HL-60 (cell line): ENCODE data around the gene FBN1.

ENCODE experiments used
- DNase-seq, 2 experiments: peaks; one replicate each; pipeline ENCODE4 v3.0.0-alpha.2; 2010 to 2020; ENCODE audit warnings: low read depth in 1 of 2, low spot score in 1 of 2
- H3K27ac ChIP-seq: fragments of 250-450 bp; sonication (Bioruptor Pico); replicated peaks from 2 replicates; pipeline ENCODE4 v1.5.1; 2020; ENCODE audit warnings: mild to moderate bottlenecking, moderate library complexity
- H3K27me3 ChIP-seq: fragments of 250-450 bp; sonication (Bioruptor Pico); 2 replicates; pipeline ENCODE4 v1.5.1; 2021; ENCODE audit warnings: mild to moderate bottlenecking, moderate library complexity; ENCODE audit not compliant: insufficient read depth, poor library complexity, severe bottlenecking
- H3K4me3 ChIP-seq: replicated peaks from 2 replicates; pipeline ENCODE4 v1.5.1; 2011; ENCODE audit warnings: mild to moderate bottlenecking, control low read depth, low read length; ENCODE audit not compliant: insufficient read depth
- CTCF ChIP-seq: IDR thresholded peaks from one replicate; pipeline ENCODE4 v1.5.1; 2011; ENCODE audit warnings: low read length, control low read depth, inconsistent platforms; ENCODE audit not compliant: insufficient read depth
- GABPA ChIP-seq: IDR thresholded peaks from 2 replicates; pipeline ENCODE4 v1.6.1; 2012; ENCODE audit warnings: low read depth
- POLR2AphosphoS5 ChIP-seq: IDR thresholded peaks from 2 replicates; pipeline ENCODE4 v1.6.1; 2012; ENCODE audit warnings: low read depth
- REST ChIP-seq: IDR thresholded peaks from 2 replicates; pipeline ENCODE4 v1.6.1; 2012; ENCODE audit warnings: low read depth; ENCODE audit not compliant: insufficient replicate concordance
- SPI1 ChIP-seq: IDR thresholded peaks from 2 replicates; pipeline ENCODE4 v1.6.1; 2012; ENCODE audit warnings: low read depth, mild to moderate bottlenecking, borderline replicate concordance

FBN1 gene

GRCh38 chr15:48554112-48554511 is 91.4 kb downstream of the FBN1 start:
- Histone ChIP-seq H3K4me3 (no peak overlapping the region), H3K27me3 (peaks cover 7% of the 10 kb centered on the region), H3K27ac (no peak overlapping the region)
- TF ChIP-seq SPI1 (no peak), GABPA (no peak), POLR2AphosphoS5 (no peak), REST (no peak), CTCF (no peak)
- DNase-seq = no peak

DNA sequence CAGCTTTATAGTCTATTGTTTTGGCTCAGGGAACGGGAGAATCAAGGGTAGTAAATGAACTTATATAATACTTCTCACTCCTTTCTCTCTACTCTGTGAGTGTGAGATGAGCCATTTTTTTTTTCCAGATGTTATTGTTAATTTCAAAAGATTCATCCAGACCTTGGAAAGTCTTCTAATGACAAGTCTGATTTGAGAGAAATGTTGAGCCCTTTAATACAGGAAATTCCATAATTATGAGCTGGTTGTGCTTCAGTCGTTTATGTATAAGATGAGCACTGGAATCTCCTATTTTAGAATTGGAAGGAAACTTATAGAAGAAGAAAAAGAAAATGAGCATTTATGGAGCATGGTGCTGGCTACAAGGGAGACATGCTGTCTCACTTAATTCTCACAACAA is 92.0 kb downstream of the FBN1 start:
- TF ChIP-seq GABPA = no peak
- TF ChIP-seq SPI1 = no peak
- TF ChIP-seq POLR2AphosphoS5 = no peak
- TF ChIP-seq REST = no peak
- no peak for TF ChIP-seq CTCF
- Histone ChIP-seq H3K27ac (no peak overlapping the region), H3K27me3 (peaks cover 6% of the 10 kb centered on the region), H3K4me3 (no peak overlapping the region)
- no peak for DNase-seq

- DNase-seq = no peak
- H3K27ac ChIP-seq = no peak overlapping the region
- TF ChIP-seq CTCF (no peak), POLR2AphosphoS5 (no peak), REST (no peak), SPI1 (no peak), GABPA (no peak)
Measured at GRCh38 chr15:48550822-48551525, 94.5 kb downstream of the FBN1 start.

More at GRCh38 chr15:48550822-48551525, 94.5 kb downstream of the FBN1 start:
- peaks cover 2% of the 10 kb centered on the region for H3K27me3 ChIP-seq
- no peak overlapping the region for H3K4me3 ChIP-seq
